GM18907 (cell line): ENCODE results near the gene DPYSL4.

Source experiments
- ATAC-seq: cut with Tn5 transposase; IDR thresholded peaks from one replicate; pipeline ENCODE4 v1.9.1; 2021; ENCODE audit warnings: mild to moderate bottlenecking, moderate library complexity; ENCODE audit not compliant: unreplicated experiment

Gene DPYSL4

GRCh38 chr10:132239126-132240031, 52.6 kb downstream of the DPYSL4 start:
- ATAC-seq = no peak

- ATAC-seq = no peak
Measured at GRCh38 chr10:132240156-132240555, 53.4 kb downstream of the DPYSL4 start.

GRCh38 chr10:132240581-132240980, 53.8 kb downstream of the DPYSL4 start:
- no peak for ATAC-seq

GRCh38 chr10:132241086-132241485, 54.3 kb downstream of the DPYSL4 start:
- no peak for ATAC-seq

- ATAC-seq = no peak
Measured at GRCh38 chr10:132241496-132241895, 54.7 kb downstream of the DPYSL4 start.

- no peak for ATAC-seq
Measured at GRCh38 chr10:132242103-132242840, 55.5 kb downstream of the DPYSL4 start.

GRCh38 chr10:132243141-132243540, 56.4 kb downstream of the DPYSL4 start:
- no peak for ATAC-seq

GRCh38 chr10:132243626-132244025, 56.9 kb downstream of the DPYSL4 start:
- no peak for ATAC-seq

GRCh38 chr10:132245056-132245455, 58.3 kb downstream of the DPYSL4 start:
- ATAC-seq = no peak

- ATAC-seq = no peak
Measured at GRCh38 chr10:132246296-132246695, 59.5 kb downstream of the DPYSL4 start.

GRCh38 chr10:132247943-132248342, 61.2 kb downstream of the DPYSL4 start:
- no peak for ATAC-seq

- no peak for ATAC-seq
Measured at GRCh38 chr10:132248455-132249225, 61.9 kb downstream of the DPYSL4 start.

- ATAC-seq = no peak
Measured at GRCh38 chr10:132249226-132249724, 62.5 kb downstream of the DPYSL4 start.

GRCh38 chr10:132249824-132250375, 63.2 kb downstream of the DPYSL4 start:
- ATAC-seq = no peak

- ATAC-seq = no peak
Measured at GRCh38 chr10:132250481-132251475, 64.0 kb downstream of the DPYSL4 start.

GRCh38 chr10:132251928-132252327, 65.2 kb downstream of the DPYSL4 start:
- ATAC-seq = no peak

GRCh38 chr10:132252412-132252811, 65.7 kb downstream of the DPYSL4 start:
- ATAC-seq = no peak

- ATAC-seq = no peak
Measured at GRCh38 chr10:132253092-132253687, 66.4 kb downstream of the DPYSL4 start.

- no peak for ATAC-seq
Measured at GRCh38 chr10:132254841-132255240, 68.1 kb downstream of the DPYSL4 start.
